Activated naive CD4-positive, alpha-beta T cell treated with anti-CD3 and anti-CD28 coated beads, Interleukin-2, amount 50 U/mL, for 72 hours (primary cell): ENCODE measurements around the gene SLC44A4. TPM values are rescaled to one million over a fixed set of nuclear protein-coding genes. Genes with fewer than 3 reads are reported as not detected.
A peak's percentile ranks its signal among the peaks of the same experiment; 100 is the strongest.

ENCODE experiments used
- ATAC-seq, 2 donors: fragments of 150-1000 bp; cut with Tn5 transposase; 2 replicates each; pipeline ENCODE4 v1.10.0; 2021; ENCODE audit warnings: mild to moderate bottlenecking in 2 of 2, moderate library complexity in 2 of 2
- DNase-seq, 2 donors: peaks; one replicate each; pipeline ENCODE4 v3.0.0; 2021 to 2022; ENCODE audit warnings: low spot score in 2 of 2
- H3K27ac Mint-ChIP-seq, 2 donors: one replicate each; pipeline ENCODE4 v1.8.0; 2022; ENCODE audit warnings: mild to moderate bottlenecking in 2 of 2, mixed read lengths in 2 of 2
- H3K36me3 Mint-ChIP-seq, 2 donors: one replicate each; pipeline ENCODE4 v1.8.0; 2022; ENCODE audit warnings: mixed read lengths in 2 of 2
- H3K9me3 Mint-ChIP-seq, 2 donors: one replicate each; pipeline ENCODE4 v1.8.0; 2022; ENCODE audit warnings: mixed read lengths in 2 of 2
- total RNA-seq, 2 donors: library from RNA; stranded (reverse); gene quantifications; one replicate each; pipeline ENCODE4 v1.2.3, GENCODE V29; 2022

SLC44A4 gene
- total RNA-seq, 2 donors from 2014 or later, result 0.29 TPM; not detected in 1

DNA sequence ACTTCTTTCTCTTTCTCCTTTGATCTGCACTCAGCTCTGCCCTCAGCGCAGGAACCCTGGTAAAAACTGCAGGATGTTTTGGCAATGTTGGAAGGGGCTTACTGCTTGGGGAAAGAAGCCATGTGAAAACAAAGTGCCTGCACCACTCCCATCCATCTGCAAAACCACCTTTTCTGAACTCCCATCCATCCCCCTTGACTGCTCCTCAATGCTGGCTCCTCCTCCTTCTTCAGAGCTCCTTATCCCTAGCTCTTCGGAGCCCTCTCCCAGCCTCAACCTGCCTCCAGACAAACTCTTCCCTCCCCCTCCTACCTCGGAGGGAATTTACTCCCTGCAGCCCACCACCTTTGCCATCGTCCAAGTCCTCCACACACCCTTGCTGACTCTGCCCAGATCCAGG is 27.3 kb upstream of the SLC44A4 start:
- no peak for DNase-seq
- Mint-ChIP-seq H3K36me3 (no peaks in the 10 kb centered on the region), H3K27ac (peak overlapping the region; percentile 14 to 57), H3K9me3 (no peaks in the 10 kb centered on the region)
- ATAC-seq, result no peak

DNA sequence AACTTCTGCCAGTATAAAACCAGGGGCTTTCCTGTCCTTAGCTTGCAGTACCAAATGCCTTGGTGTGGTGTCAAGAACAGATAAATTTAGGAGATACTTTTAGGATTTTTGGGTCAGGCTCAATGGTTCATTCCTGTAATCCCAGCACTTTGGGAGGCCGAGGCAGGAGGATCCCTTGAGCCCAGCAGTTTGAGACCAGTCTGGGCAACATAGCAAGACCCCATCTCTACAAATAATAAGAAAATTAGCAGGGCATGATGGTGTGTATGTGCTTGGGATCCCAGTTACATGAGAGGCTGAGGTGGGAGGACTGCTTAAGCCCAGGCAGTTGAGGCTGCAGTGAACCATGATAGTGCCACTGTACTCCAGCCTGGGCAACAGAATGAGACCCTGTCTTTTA is 26.2 kb upstream of the SLC44A4 start:
- no peak overlapping the region for H3K27ac Mint-ChIP-seq
- ATAC-seq (no peak), DNase-seq (no peak)
- H3K36me3 Mint-ChIP-seq, result no peaks in the 10 kb centered on the region
- H3K9me3 Mint-ChIP-seq, result no peaks in the 10 kb centered on the region

DNA sequence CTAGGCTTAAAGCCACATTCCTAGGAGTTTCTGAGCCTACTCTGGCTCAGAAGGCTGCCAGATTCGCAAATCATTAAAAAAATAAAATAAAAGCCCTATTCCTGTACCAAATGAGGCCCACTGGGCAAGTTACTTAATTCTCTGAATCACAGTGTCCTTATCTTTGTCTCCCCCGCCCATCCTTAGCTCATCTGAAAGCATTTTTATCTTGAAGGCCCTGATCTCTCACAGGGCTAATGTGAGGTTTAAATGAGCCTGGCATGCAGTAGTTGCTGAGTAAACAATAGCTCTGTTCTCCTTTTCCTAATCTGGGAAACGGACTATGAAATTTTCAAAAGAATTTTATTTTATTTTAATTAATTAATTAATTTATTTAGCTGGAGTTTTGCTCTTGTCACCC is 25.2 kb upstream of the SLC44A4 start:
- Mint-ChIP-seq H3K9me3 (no peaks in the 10 kb centered on the region), H3K27ac (no peak overlapping the region), H3K36me3 (no peaks in the 10 kb centered on the region)
- DNase-seq (no peak), ATAC-seq (no peak)

DNA sequence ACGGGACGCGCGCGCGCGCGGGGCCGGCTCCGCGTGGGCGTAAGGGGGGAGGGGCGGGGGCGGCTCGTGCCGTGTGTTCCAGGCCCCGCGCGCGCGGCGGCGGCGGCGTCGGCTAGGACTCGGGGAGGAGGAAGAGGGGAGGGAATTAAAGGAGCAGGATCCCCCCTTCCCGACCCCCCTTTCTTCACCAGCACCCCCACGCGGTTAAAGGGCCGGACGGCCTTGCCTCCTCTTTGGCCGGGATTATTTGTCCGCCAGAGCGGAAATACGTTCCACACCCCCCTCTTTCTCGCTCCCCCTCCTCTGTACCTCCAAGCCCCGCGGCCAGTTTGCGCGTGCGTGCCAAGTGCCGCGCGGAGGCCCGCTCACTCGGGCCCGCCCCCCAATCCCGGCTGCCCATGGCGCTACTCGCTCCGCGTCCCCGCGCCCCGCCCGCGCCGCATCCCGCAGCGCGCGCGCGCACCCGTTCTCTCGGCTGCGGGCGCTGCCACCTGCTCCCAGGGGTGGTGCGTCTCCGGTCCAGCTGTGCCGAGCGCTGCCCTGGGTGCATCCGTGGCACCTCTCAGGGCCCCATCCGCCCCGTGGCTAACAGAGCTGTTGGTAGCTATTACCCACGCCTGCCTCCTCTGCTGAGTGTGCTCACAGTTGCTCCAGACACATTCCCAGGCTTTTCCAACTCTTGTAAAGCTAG is 23.3 kb upstream of the SLC44A4 start, which contains the start of gene ZBTB12:
ZBTB12 (minus strand) TSS at position 134 of the 691 bp plus-strand sequence. CDS start 781 bp downstream, outside the sequence.
- peak; percentile 67 to 72 for ATAC-seq

DNA sequence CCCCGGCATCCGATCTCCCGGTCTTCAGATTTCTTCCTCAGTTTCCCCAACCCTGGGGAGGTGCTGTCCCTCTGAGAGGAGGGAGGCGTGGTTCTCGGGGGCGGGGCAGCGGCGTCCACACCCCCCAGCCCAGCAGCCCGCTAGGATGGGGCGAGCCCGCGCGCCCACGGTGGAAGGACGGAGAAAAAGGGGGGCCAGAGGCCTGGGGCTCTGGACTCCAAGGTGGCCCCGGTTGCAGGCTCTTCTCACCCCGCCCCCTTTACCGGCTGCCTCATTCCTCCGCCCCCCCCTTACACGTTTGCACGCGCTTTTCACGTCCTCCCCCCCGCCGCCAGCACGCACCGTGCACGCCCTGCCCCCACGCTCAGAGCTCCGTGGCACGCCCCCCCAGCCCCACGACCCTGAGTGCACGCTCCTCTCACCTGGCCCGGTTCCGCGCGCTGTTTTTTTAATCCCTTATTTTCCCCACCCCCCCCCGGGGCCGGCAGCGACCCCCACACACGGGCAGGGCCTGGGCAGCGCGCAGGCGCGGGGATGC is 22.7 kb upstream of the SLC44A4 start:
- DNase-seq, result peak; percentile 42 to 60
- peaks cover 6 to 11% of the 10 kb centered on the region in 2 donors for H3K36me3 Mint-ChIP-seq
- H3K9me3 Mint-ChIP-seq, result no peaks in the 10 kb centered on the region
- peak in 1 of 2 donors; percentile 24 for ATAC-seq
- no peak overlapping the region for H3K27ac Mint-ChIP-seq

More for the DNA sequence above, 23.3 kb upstream of the SLC44A4 start, which contains the start of gene ZBTB12:
- H3K9me3 Mint-ChIP-seq, result no peaks in the 10 kb centered on the region
- DNase-seq, result peak; percentile 83 to 88
- H3K27ac Mint-ChIP-seq, result peak within 1 kb of the TSS; percentile 42 to 95
- H3K36me3 Mint-ChIP-seq, result peaks cover 6 to 11% of the 10 kb centered on the region in 2 donors

DNA sequence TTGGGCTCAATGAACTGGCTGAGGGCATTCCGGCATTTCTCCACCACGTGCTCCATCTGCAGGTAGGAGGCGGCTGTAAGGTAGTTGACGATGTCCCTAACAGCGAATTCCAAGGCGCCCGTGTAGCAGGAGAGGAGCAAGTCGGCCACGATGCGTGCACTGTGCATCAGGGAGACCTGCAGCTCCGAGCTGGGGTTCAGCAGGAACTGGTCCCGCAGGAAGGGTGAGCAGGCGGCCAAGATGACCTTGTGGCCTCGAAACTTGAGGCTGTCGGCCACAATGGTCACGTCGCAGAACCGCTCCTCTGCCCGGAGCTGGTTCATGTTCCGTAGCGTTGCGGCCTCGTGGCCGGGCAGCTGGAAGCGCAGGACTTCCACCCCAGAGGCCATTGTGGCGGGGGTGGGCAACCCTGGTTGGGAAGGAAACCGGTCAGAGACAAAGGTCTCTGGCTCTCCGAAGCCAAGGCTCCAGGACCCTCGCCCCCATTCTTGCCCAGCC is 22.2 kb upstream of the SLC44A4 start:
- ATAC-seq, result no peak
- Mint-ChIP-seq H3K27ac (no peak overlapping the region), H3K36me3 (peaks cover 6 to 11% of the 10 kb centered on the region in 2 donors), H3K9me3 (no peaks in the 10 kb centered on the region)
- no peak for DNase-seq

DNA sequence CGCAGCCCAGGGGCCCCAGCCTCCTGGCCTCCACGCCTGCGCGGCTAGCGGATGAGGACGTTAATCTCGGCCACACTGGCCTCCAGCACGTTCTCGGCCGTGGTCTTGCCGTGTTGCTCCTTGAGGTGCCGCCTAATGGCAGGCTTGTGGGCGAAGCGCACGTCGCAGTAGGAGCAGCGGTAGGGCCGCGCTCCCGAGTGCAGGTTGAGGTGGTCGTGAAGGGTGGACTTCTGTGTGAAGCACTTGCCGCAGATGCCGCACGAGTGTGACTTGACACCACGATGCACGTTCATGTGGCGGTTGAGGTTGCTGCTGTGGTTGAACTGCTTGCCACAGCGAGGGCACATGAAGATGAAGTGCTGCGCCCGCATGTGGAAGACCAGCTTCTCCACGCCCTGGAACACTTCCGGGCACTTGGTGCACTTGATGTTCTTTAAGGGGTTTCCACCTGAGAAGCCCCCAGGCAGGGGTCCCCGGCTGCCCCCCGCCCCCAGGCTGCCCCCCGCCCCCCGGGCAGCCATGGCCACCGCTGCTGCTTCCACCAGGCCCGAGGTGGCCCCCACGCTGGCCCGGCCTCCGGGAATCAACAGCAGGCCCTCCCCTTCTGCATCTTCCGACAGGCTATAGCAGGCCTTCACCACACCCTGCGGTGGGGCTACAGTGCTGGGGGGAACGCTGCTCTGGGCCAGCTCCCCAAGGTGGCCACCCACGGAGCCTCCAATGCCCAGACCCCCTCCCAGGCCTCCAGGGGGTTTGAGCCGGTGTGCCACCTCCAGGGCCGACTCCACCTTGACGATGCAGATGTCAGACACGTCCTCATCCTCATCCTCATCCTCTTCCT is 21.3 kb upstream of the SLC44A4 start:
- Mint-ChIP-seq H3K9me3 (no peaks in the 10 kb centered on the region), H3K36me3 (peaks cover 6 to 11% of the 10 kb centered on the region in 2 donors), H3K27ac (peak overlapping the region in 1 of 2 donors; percentile 93)
- no peak for ATAC-seq
- DNase-seq, result no peak

DNA sequence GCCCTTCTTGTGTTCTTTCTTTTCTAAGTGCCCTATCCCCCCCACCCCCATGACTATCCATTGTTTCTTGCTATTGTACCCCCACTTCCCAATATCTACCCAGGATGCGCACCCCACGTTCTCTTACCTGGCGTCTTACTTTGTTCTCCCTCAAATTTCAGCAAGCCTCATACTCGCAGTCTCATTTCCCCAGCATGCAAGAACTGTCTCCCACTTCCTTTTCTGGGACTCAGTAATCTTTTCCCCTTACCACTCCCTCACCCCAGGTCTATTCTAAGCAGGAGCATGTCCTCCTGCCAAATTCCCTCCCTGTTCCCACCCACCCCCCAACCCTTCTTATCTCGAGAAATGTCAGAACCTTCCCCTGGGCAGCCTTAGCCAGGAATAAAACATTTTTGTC is 20.4 kb upstream of the SLC44A4 start:
- ATAC-seq, result no peak
- DNase-seq, result no peak
- Mint-ChIP-seq H3K36me3 (peaks cover 6 to 11% of the 10 kb centered on the region in 2 donors), H3K9me3 (no peaks in the 10 kb centered on the region), H3K27ac (peak overlapping the region; percentile 91 to 93)

DNA sequence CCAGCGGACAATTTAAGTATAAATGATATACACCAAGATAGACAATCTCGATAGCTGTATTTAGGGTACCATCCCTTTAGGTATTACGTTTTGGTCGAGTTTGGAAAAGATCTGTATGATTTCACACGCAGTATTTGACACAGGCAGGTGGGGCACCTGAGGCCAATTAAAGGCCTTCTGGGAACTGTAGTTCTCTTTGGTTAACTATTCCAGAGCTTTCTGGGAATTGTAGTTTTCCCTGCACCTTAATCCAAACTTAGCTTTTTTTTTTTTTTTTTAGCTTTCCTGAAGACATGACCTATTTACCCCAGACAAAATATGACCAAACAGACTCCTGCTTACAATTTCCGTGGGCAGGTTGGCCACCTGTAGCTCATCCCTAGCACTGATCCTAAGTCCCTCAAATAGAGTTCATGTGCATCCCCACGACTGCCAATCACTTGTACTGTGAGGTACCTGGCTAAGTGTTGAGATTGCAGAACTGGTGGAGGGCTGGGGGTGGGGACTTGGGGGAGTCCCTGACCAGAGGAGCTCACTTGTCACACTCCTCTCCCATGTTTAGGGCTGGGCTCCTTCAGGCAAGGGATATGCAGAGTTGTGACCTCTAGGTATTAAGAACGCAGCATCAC is 19.7 kb upstream of the SLC44A4 start:
- peak; percentile 13 to 40 for ATAC-seq
- peak overlapping the region; percentile 93 to 96 for H3K27ac Mint-ChIP-seq
- no peak for DNase-seq
- H3K36me3 Mint-ChIP-seq, result peaks cover 6 to 11% of the 10 kb centered on the region in 2 donors
- H3K9me3 Mint-ChIP-seq, result no peaks in the 10 kb centered on the region

DNA sequence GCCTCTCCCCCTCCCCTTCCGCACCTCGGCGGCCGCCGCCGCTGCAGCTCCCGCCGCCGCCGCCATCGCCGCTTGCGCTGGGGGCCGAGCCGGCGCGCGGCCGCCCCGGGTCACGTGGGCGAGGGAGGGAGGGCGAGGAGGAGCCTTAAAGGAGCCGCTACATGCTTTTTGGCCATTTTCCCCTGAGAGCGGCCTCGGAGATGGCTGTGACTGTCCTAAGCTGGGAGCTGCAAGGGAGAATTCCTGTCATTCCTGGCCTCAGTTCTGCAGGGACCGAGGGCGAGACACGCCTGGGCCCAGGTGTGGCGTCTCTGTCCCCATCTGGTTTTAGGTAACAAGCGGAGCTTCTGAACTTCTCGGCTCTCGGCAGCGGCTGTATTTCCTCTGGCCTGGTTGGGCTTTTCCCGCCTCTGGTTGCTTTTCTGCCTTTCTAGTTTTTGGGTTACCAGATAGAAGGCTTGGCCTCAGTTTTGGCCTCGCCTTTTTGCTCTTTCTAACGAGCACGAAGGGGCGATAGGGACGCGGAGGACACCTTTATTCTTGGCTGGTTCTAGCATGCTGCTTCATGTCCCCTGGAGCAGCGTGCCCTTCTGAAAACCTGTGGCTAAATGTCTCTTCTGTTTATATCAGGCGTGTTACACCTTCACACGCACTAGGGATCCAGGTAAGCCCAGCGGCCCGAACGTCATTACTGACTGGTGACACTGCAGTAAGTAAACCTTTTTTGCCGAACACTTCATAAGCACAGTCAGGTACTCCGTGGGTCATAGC is 19.0 kb upstream of the SLC44A4 start, which contains the start of gene EHMT2:
EHMT2 (minus strand) TSS at position 87 of the 771 bp plus-strand sequence; CDS start at position 66, 21 bp downstream.
- DNase-seq (peak; percentile 85 to 90), ATAC-seq (peak; percentile 74 to 75)
- H3K27ac Mint-ChIP-seq, result peak within 1 kb of the TSS; percentile 93 to 96

DNA sequence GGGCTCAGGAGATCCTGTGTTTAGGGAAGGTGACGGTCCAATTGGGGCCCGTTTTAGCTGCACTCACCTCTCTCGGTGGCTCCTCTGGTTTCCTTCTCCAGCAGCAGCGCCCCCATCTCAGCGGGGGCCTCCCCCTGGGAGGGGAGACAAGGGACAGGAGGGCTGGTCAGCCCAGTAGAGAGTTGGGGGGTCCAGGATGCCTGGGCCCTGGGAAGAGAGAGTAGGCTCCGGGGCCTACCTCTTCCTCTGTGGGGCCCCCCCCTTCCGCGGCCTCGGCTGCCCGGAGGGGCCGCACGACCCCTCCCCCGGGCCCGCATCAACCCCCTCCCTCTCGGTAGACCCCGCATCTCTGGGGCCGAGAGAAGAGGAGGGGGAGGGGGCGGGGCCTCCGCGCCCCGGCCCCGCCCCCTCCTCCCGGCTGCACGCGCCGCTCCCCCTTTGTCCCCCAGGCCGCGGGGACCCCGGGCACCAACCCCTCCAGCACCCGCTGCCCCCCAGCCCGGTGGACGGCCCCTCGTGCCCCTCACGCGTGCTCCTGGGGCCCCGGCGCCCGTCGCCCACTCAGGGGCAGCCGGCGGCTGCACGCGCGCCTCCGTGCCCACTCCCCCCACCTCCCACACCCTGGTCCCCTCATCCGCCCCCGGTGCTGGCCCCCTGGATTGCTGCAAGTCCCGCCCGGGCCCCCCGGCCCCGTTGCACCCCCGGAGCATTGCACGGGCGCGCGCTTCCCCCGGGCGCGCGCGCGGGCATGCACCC is 18.2 kb upstream of the SLC44A4 start:
- H3K36me3 Mint-ChIP-seq, result peaks cover 11 to 12% of the 10 kb centered on the region in 2 donors
- no peaks in the 10 kb centered on the region for H3K9me3 Mint-ChIP-seq
- peak; percentile 0 to 2 for ATAC-seq
- DNase-seq, result no peak
- H3K27ac Mint-ChIP-seq, result peak overlapping the region; percentile 93 to 96

More for the DNA sequence above, 19.0 kb upstream of the SLC44A4 start, which contains the start of gene EHMT2:
- Mint-ChIP-seq H3K36me3 (peaks cover 6 to 11% of the 10 kb centered on the region in 2 donors), H3K9me3 (no peaks in the 10 kb centered on the region)

DNA sequence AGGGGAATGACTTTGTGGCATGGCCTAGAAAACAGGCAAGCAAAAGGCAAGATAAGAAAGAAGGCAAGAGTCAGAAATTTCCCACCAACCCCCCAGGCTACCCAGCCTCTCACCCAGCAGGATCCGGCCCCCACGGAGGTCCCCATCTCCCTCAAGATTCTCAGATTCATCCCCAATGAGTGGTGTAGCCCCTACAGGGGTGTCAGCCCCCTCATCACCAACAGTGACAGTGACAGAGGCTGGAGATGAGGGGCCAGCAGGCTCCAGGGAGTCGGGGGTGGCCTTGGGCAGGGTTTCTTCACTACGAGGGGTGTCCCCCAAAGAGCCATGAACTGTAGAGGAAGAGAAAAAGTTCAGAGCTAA is 17.7 kb upstream of the SLC44A4 start:
- no peak for ATAC-seq
- peaks cover 11 to 14% of the 10 kb centered on the region in 2 donors for H3K36me3 Mint-ChIP-seq

DNA sequence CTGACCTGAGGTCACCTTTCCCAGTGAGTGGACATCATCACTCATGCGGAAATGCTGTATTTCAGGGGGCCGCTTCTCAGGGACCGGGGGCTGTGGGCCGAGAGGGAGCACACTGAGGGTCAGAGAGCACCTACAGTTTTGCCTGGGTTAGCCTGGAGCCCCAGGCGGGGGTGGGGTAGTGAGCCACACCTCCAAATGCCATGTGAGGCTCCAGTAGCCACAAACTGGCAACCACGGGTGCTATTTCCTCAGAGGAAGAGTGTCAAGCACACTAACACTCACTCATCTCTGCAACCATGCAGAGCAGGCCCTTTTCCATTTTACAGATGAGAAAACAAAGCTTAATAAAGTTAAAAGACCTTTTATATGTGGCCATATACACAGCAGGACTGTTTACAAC is 14.0 kb upstream of the SLC44A4 start:
- H3K9me3 Mint-ChIP-seq, result no peaks in the 10 kb centered on the region
- DNase-seq, result no peak
- no peak overlapping the region for H3K27ac Mint-ChIP-seq
- peaks cover under 1 to 8% of the 10 kb centered on the region in 2 donors for H3K36me3 Mint-ChIP-seq
- no peak for ATAC-seq

More for the DNA sequence above, 17.7 kb upstream of the SLC44A4 start:
- peak overlapping the region; percentile 86 to 96 for H3K27ac Mint-ChIP-seq
- H3K9me3 Mint-ChIP-seq, result no peaks in the 10 kb centered on the region
- no peak for DNase-seq

DNA sequence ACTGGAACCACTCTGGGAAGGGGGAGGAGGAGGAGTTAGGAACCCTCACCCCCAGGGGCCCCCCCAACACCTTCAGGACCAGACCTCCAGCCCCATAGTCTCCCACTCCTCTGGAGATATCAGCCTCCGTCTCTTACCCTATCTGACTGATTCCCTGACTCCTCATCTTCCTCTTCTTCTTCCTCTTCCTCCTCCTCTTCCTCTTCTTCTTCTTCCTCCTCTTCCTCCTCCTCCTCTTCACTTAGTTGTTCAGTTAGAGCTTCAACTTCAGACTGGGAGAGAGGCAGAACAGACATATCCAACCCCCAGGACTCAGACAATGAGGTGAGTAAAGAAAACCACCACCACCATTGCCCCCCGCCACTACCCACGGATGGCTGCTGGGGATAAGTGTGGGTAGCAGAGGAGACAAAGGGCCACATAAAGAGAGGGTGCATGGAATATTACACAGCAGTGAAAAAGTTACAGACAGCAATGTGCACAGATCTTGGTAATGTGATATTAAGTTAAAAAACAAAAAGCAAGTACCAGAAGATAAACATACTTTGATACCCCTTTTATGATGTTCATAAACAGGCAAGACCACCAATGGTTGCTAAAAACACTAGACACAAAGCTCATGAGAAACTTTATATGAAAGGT is 10.7 kb upstream of the SLC44A4 start:
- H3K36me3 Mint-ChIP-seq, result peaks cover 5 to 8% of the 10 kb centered on the region in 2 donors

More for the DNA sequence above, 10.7 kb upstream of the SLC44A4 start:
- no peak for ATAC-seq
- peak overlapping the region in 1 of 2 donors; percentile 13 for H3K27ac Mint-ChIP-seq
- no peaks in the 10 kb centered on the region for H3K9me3 Mint-ChIP-seq
- DNase-seq, result no peak
